GM23338 (cell line): Measurements from ENCODE around the gene COPS2. TPM values are rescaled to one million over a fixed set of nuclear protein-coding genes. Genes with fewer than 3 reads are reported as not detected.

Source experiments
- ATAC-seq: fragments of 200-7000 bp; cut with Tn5 transposase; 3 replicates; pipeline ENCODE4 v1.9.1; 2020
- DNase-seq: peaks from one replicate; pipeline ENCODE4 v3.0.0-alpha.2; 2015; ENCODE audit warnings: low spot score
- H2AFZ ChIP-seq: fragments of 200-600 bp; sonication (generic); 2 replicates; pipeline ENCODE4 v1.8.0; 2016; ENCODE audit warnings: antibody characterized with exemption, mild to moderate bottlenecking, moderate library complexity
- H3F3A ChIP-seq: fragments of 200-600 bp; sonication (generic); replicated peaks from 2 replicates; pipeline ENCODE4 v1.8.0; 2017; ENCODE audit warnings: antibody characterized with exemption, mixed run types, low read depth
- H3K27ac ChIP-seq: fragments of 200-600 bp; sonication (generic); 2 replicates; pipeline ENCODE4 v1.6.1; 2016; ENCODE audit warnings: low read depth
- H3K27me3 ChIP-seq: fragments of 200-600 bp; sonication (generic); 2 replicates; pipeline ENCODE4 v1.8.0; 2016; ENCODE audit warnings: mild to moderate bottlenecking, mixed run types, moderate library complexity; ENCODE audit not compliant: insufficient read depth
- H3K36me3 ChIP-seq: fragments of 200-600 bp; sonication (generic); 2 replicates; pipeline ENCODE4 v1.8.0; 2016; ENCODE audit warnings: mild to moderate bottlenecking; ENCODE audit not compliant: insufficient read depth
- H3K4me1 ChIP-seq: fragments of 200-600 bp; sonication (generic); 2 replicates; pipeline ENCODE4 v1.8.0; 2016; ENCODE audit warnings: mild to moderate bottlenecking, moderate library complexity; ENCODE audit not compliant: insufficient read depth
- H3K4me2 ChIP-seq: fragments of 200-600 bp; sonication (generic); 2 replicates; pipeline ENCODE4 v1.7.1; 2017; ENCODE audit warnings: mixed run types
- H3K4me3 ChIP-seq: fragments of 200-600 bp; sonication (generic); 2 replicates; pipeline ENCODE4 v1.6.1; 2016; ENCODE audit warnings: mixed run types
- H3K79me2 ChIP-seq: fragments of 200-600 bp; sonication (generic); replicated peaks from 2 replicates; pipeline ENCODE4 v1.8.0; 2017; ENCODE audit warnings: mild to moderate bottlenecking; ENCODE audit not compliant: insufficient read depth
- H3K9me2 ChIP-seq: fragments of 200-600 bp; sonication (generic); 2 replicates; pipeline ENCODE4 v1.8.0; 2017; ENCODE audit not compliant: insufficient read depth
- H4K20me1 ChIP-seq: fragments of 200-600 bp; sonication (generic); replicated peaks from 2 replicates; pipeline ENCODE4 v1.8.0; 2017; ENCODE audit warnings: mild to moderate bottlenecking; ENCODE audit not compliant: insufficient read depth
- H3K27ac Mint-ChIP-seq: 2 replicates; pipeline ENCODE4 v1.8.0; 2020; ENCODE audit warnings: inconsistent platforms, mild to moderate bottlenecking, moderate library complexity, mixed read lengths
- H3K27me3 Mint-ChIP-seq: 3 replicates; pipeline ENCODE4 v1.8.0; 2022; ENCODE audit warnings: low read depth, mild to moderate bottlenecking, moderate library complexity, mixed read lengths, inconsistent platforms; ENCODE audit not compliant: insufficient read depth, poor library complexity
- H3K36me3 Mint-ChIP-seq: 3 replicates; pipeline ENCODE4 v1.8.0; 2021; ENCODE audit warnings: low read depth, mild to moderate bottlenecking, inconsistent platforms, moderate library complexity, mixed read lengths
- H3K4me1 Mint-ChIP-seq: 3 replicates; pipeline ENCODE4 v1.8.0; 2020; ENCODE audit warnings: mild to moderate bottlenecking, inconsistent platforms, mixed read lengths
- H3K4me3 Mint-ChIP-seq: 3 replicates; pipeline ENCODE4 v1.8.0; 2021; ENCODE audit warnings: moderate library complexity, mild to moderate bottlenecking, inconsistent platforms, mixed read lengths
- H3K9me3 Mint-ChIP-seq: 3 replicates; pipeline ENCODE4 v1.8.0; 2020; ENCODE audit warnings: moderate library complexity, mild to moderate bottlenecking, inconsistent platforms, mixed read lengths
- CREB1 ChIP-seq: fragments of 250-450 bp; sonication (Bioruptor Pico); IDR thresholded peaks from 2 replicates; pipeline ENCODE4 v1.5.0; 2020; ENCODE audit warnings: low read depth, mild to moderate bottlenecking, moderate library complexity
- CTCF ChIP-seq, 2 experiments: fragments of 200-600 bp in 1 of 2; sonication (generic) in 1 of 2; conservative IDR thresholded peaks; 2 replicates each; pipeline versions ENCODE4 v1.5.1 to v1.6.1; 2016 to 2017; ENCODE audit warnings: antibody characterized with exemption in 2 of 2, low read depth in 2 of 2, mild to moderate bottlenecking in 2 of 2, moderate library complexity in 1 of 2
- ETS1 ChIP-seq: IDR thresholded peaks from 2 replicates; pipeline ENCODE4 v1.6.1; 2016; ENCODE audit warnings: antibody characterized with exemption
- EZH2 ChIP-seq: fragments of 200-600 bp; sonication (generic); IDR thresholded peaks from one replicate; pipeline ENCODE4 v1.8.0; 2017; ENCODE audit warnings: antibody characterized with exemption, mild to moderate bottlenecking, low read depth; ENCODE audit not compliant: unreplicated experiment
- EZH2phosphoT487 ChIP-seq: fragments of 200-600 bp; sonication (generic); IDR thresholded peaks from one replicate; pipeline ENCODE4 v1.8.1; 2018; ENCODE audit warnings: antibody characterized with exemption; ENCODE audit not compliant: unreplicated experiment
- JUNB ChIP-seq: IDR thresholded peaks from one replicate; pipeline ENCODE4 v1.6.1; 2016; ENCODE audit warnings: antibody characterized with exemption; ENCODE audit not compliant: unreplicated experiment
- NANOG ChIP-seq: IDR thresholded peaks from 2 replicates; pipeline ENCODE4 v1.6.1; 2016; ENCODE audit warnings: antibody characterized with exemption, borderline replicate concordance
- POLR2AphosphoS5 ChIP-seq: IDR thresholded peaks from 2 replicates; pipeline ENCODE4 v1.6.1; 2016; ENCODE audit warnings: antibody characterized with exemption, low read depth
- REST ChIP-seq: IDR thresholded peaks from one replicate; pipeline ENCODE4 v1.6.1; 2018; ENCODE audit warnings: antibody characterized with exemption; ENCODE audit not compliant: unreplicated experiment
- STAT1 ChIP-seq: IDR thresholded peaks from one replicate; pipeline ENCODE4 v1.6.1; 2016; ENCODE audit warnings: antibody characterized with exemption; ENCODE audit not compliant: unreplicated experiment
- ZNF114 ChIP-seq: fragments of 250-450 bp; sonication (Bioruptor Pico); IDR thresholded peaks from 2 replicates; pipeline ENCODE4 v1.5.0; 2020; ENCODE audit warnings: mild to moderate bottlenecking, moderate library complexity
- ZNF331 ChIP-seq: fragments of 250-450 bp; sonication (Bioruptor Pico); IDR thresholded peaks from 2 replicates; pipeline ENCODE4 v1.5.0; 2020; ENCODE audit warnings: low read depth, mild to moderate bottlenecking, moderate library complexity
- ZNF462 ChIP-seq: fragments of 250-450 bp; sonication (Bioruptor Pico); IDR thresholded peaks from 2 replicates; pipeline ENCODE4 v1.5.0; 2020; ENCODE audit warnings: mild to moderate bottlenecking, moderate library complexity
- polyA plus RNA-seq: library from polyadenylated mRNA; unstranded; fragments of >200 nt; fragmentation: Nextera tagmentation; extraction: Ambion mirVana; gene quantifications from 2 replicates; pipeline ENCODE4 v1.2.1, GENCODE V29; 2016
- total RNA-seq: library from RNA; depleted of rRNA; stranded (reverse); fragments of >200 nt; shearing (Covaris generic); gene quantifications from 2 replicates; pipeline ENCODE4 v1.2.3, GENCODE V29; 2014

COPS2 gene
- total and polyA plus RNA-seq, 2 experiments from 2014 or later: 38.7 to 67.3 TPM

- DNase-seq (no peak), ATAC-seq (no peak)
- peaks cover 3% of the 10 kb centered on the region; the same call in 1 of the 2 replicates for H3K9me2 ChIP-seq
- Mint-ChIP-seq H3K4me3 (no peak overlapping the region), H3K27ac (no peak overlapping the region), H3K36me3 (no peaks in the 10 kb centered on the region; the same call in 2 of the 3 replicates), H3K27me3 (peaks cover 2% of the 10 kb centered on the region), H3K4me1 (peaks cover 26% of the 10 kb centered on the region), H3K9me3 (no peaks in the 10 kb centered on the region)
- no peak overlapping the region for H3K4me3 ChIP-seq
- no peak overlapping the region for H3K27ac ChIP-seq
- no peak overlapping the region for H2AFZ ChIP-seq
- no peak for TF ChIP-seq STAT1
- no peak for TF ChIP-seq EZH2phosphoT487
- no peak for TF ChIP-seq ZNF114
- no peak for TF ChIP-seq JUNB
- TF ChIP-seq ZNF462 (CRISPR knock-in tag): no peak
- TF ChIP-seq ZNF331: no peak
- TF ChIP-seq REST: no peak
- no peak for TF ChIP-seq CREB1 (CRISPR knock-in tag)
- no peak for TF ChIP-seq NANOG
- no peak for TF ChIP-seq ETS1
- no peak for TF ChIP-seq CTCF (conservative IDR thresholded peaks at IDR 0.05; ENCODE audit: low read depth in 2 of 2)
- TF ChIP-seq POLR2AphosphoS5: no peak
- no peak for TF ChIP-seq EZH2
- H4K20me1 ChIP-seq: no peaks in the 10 kb centered on the region
- no peak overlapping the region for H3K4me2 ChIP-seq
- peaks cover 32% of the 10 kb centered on the region for H3K4me1 ChIP-seq
- 0 out of 2 replicates have a peak, but pooled peaks cover 3% of the 10 kb centered on the region for H3K79me2 ChIP-seq
- H3K27me3 ChIP-seq: no peaks in the 10 kb centered on the region
- H3K36me3 ChIP-seq: no peaks in the 10 kb centered on the region
- H3F3A ChIP-seq: no peaks in the 10 kb centered on the region
These were observed 35.2 kb upstream of the COPS2 start for GRCh38 chr15:49190586-49190985.
